Left ventricle myocardium inferior (tissue), 1 donor: ENCODE measurements around the gene RAB3GAP1. TPM values are rescaled to one million over a fixed set of nuclear protein-coding genes. Genes with fewer than 3 reads are reported as not detected.

Experiments used
- DNase-seq: peaks from one replicate; pipeline ENCODE4 v3.0.0-alpha.2; 2020
- H3K27ac ChIP-seq: fragments of 200-600 bp; replicated peaks from 2 replicates; pipeline ENCODE4 v1.8.0; 2021
- H3K27me3 ChIP-seq: fragments of 200-600 bp; 2 replicates; pipeline ENCODE4 v1.8.0; 2021; ENCODE audit warnings: low read depth
- H3K36me3 ChIP-seq: fragments of 200-600 bp; 2 replicates; pipeline ENCODE4 v1.8.0; 2021
- H3K4me1 ChIP-seq: fragments of 200-600 bp; 2 replicates; pipeline ENCODE4 v1.8.0; 2021
- H3K4me3 ChIP-seq: fragments of 200-600 bp; 2 replicates; pipeline ENCODE4 v1.8.0; 2021; ENCODE audit warnings: mild to moderate bottlenecking, moderate library complexity
- H3K9me3 ChIP-seq: fragments of 200-600 bp; replicated peaks from 2 replicates; pipeline ENCODE4 v1.8.0; 2021
- intact Hi-C: fragments of 100-400 bp; cut with micrococcal nuclease; formaldehyde crosslinking; loops from one replicate; pipeline ENCODE4 v1.11.0; 2022
- long read RNA-seq: library from polyadenylated mRNA; unstranded; transcript quantifications from one replicate; pipeline ENCODE4 v2.0.0, GENCODE V29; 2021
- total RNA-seq: library from RNA; stranded (reverse); fragmentation: NEBNext Ultra II Directional; extraction: Animal tissue kit (Norgen Biotek cat#: 25700); gene quantifications from one replicate; pipeline ENCODE4 v1.2.1, GENCODE V29; 2021
- TF ChIP-seq, protein P1 (sequence below): fragments of 200-600 bp; IDR thresholded peaks from 2 replicates; pipeline ENCODE4 v1.8.0; 2021; ENCODE audit warnings: antibody characterized with exemption, mild to moderate bottlenecking, borderline replicate concordance
- donor health status: DM: no; HTN: yes; CAD: no; lungs with severe emphysema.

The RAB3GAP1 gene
- 48.6 TPM for total RNA-seq
- long read RNA-seq, full-length matches to known transcripts = 22 of 42 reads
- long read RNA-seq, partial matches to known transcripts = 10 of 42 reads
- long read RNA-seq, other reads (novel, unspliced or antisense) = 10 of 42 reads

DNA sequence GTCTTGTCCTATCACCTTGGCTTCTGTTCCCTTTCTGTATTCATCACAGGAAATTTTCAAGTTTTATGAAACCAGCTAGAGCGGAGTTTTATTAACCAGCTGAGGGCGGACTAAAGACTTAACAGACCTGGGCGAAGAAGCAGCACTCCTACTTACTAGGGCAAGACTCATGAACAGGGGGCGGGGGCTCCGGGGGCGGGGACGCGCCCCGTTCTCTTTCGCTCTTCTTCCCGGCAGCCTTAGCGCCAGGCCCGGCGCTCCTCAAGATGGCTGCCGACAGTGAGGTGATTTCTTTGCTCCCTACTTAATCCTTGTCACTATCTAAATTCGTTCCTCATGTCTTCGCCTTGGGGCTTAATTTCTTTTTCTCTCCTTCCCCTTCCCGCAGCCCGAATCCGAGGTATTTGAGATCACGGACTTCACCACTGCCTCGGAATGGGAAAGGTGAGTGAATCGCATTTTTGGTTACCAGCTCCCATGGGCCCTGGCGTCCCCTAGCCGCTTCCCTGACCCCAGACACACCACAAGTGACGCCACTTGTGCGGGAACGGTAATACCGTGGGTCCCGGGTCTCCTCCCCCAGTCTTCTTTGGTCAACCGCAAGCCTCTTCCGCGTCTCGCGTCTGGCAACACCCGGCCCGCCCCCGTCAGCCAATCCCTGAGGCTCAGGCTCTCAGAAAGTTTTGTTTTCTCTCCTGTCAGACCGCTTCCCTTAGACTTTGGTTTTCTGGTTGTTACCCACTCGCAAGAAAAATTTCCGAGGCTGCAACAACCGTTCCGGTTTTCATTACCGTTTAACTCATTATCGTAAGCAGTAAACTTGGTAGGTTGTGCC is at the start of gene RAB3GAP1:
TSS of gene RAB3GAP1 (plus strand) at position 251 of the 835 bp plus-strand sequence. CDS start at position 267, 16 bp downstream.
- Histone ChIP-seq H3K27ac (peak within 1 kb of the TSS; percentile 94), H3K9me3 (no peaks in the 10 kb centered on the region), H3K27me3 (no peaks in the 10 kb centered on the region), H3K4me1 (peaks cover 71% of the 10 kb centered on the region), H3K4me3 (peak within 1 kb of the TSS; percentile 87), H3K36me3 (no peaks in the 10 kb centered on the region)
- TF ChIP-seq, protein P1, sequence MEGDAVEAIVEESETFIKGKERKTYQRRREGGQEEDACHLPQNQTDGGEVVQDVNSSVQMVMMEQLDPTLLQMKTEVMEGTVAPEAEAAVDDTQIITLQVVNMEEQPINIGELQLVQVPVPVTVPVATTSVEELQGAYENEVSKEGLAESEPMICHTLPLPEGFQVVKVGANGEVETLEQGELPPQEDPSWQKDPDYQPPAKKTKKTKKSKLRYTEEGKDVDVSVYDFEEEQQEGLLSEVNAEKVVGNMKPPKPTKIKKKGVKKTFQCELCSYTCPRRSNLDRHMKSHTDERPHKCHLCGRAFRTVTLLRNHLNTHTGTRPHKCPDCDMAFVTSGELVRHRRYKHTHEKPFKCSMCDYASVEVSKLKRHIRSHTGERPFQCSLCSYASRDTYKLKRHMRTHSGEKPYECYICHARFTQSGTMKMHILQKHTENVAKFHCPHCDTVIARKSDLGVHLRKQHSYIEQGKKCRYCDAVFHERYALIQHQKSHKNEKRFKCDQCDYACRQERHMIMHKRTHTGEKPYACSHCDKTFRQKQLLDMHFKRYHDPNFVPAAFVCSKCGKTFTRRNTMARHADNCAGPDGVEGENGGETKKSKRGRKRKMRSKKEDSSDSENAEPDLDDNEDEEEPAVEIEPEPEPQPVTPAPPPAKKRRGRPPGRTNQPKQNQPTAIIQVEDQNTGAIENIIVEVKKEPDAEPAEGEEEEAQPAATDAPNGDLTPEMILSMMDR = no peak
- intact Hi-C loops = no loop called here
- peak; percentile 73 for DNase-seq

DNA sequence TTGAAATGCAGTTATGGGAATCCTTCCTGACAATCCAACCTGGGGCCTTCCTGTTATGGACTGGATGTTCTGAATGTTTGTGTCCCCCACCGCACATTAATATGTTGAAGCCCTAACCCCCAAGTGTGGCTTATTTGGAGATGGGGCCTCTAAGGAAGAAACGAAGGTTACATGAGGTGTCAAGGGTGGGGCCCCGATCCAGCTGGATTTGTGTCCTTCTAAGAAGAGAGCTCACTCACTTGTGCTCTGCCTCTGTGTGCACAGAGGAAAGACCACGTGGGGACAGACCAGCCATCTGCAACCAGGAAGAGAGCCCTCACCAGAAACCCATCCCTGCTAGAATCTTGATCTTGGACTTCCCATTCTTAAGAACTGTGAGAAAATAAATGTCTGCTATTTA is 49.3 kb upstream of the RAB3GAP1 start:
- no peak for DNase-seq
- H3K4me3 ChIP-seq = no peak overlapping the region
- peaks cover 34% of the 10 kb centered on the region for H3K27me3 ChIP-seq
- TF ChIP-seq, protein P1 = no peak
- no peak overlapping the region for H3K27ac ChIP-seq
- intact Hi-C loops = loop anchor here (10.0 kb wide), 1 partner anchor 702 kb away; no protein-coding TSS in a partner anchor
- H3K4me1 ChIP-seq = peaks cover 7% of the 10 kb centered on the region
- H3K36me3 ChIP-seq = no peaks in the 10 kb centered on the region
- H3K9me3 ChIP-seq = no peaks in the 10 kb centered on the region

DNA sequence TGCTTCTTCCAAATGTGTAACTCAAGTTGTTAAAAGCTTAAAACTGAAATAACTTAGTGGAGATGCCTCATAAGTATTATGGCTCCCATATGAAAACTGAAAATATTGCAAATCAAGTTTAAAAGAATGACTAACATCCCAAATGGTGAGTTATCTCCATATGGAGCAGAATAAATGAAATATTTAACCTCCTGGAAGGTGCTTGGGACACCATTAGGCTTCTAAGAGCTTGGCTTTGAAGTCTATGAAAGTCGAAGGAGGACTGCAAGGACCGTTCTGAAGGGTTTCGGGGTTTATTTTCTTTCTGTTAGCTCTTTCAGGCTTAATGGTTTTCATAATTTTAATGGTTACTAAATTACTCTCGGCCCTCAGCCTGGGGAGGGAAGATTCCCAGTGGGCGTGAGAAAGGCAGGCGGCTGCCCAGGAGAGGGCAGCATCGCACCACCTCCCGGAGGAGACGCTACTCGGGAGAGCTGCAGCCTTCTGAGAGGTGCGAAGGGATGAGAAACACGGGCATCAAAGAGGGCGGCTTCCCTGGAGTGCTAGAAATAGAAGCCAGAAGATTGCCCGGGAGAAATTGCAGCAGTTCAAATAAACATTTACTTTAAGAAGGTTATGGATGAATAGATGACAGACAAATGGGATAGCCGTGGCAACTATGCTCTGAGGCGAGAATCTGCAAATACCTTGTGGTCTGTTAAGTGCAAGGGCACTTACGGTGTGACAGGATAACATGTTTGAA is 47.9 kb upstream of the RAB3GAP1 start:
- TF ChIP-seq, protein P1 = peak; percentile 93
- Histone ChIP-seq H3K9me3 (no peaks in the 10 kb centered on the region), H3K4me1 (peaks cover 7% of the 10 kb centered on the region), H3K27ac (no peak overlapping the region), H3K36me3 (no peaks in the 10 kb centered on the region), H3K27me3 (peaks cover 45% of the 10 kb centered on the region), H3K4me3 (no peak overlapping the region)
- peak; percentile 59 for DNase-seq
- intact Hi-C loops = loop anchor here (10.0 kb wide), 1 partner anchor 701 kb away; no protein-coding TSS in a partner anchor

GRCh38 chr2:135005753-135006152 is 46.3 kb upstream of the RAB3GAP1 start:
- Histone ChIP-seq H3K27ac (no peak overlapping the region), H3K4me3 (no peak overlapping the region), H3K9me3 (no peaks in the 10 kb centered on the region), H3K27me3 (peaks cover 45% of the 10 kb centered on the region), H3K4me1 (peaks cover 7% of the 10 kb centered on the region), H3K36me3 (no peaks in the 10 kb centered on the region)
- DNase-seq = no peak
- TF ChIP-seq, protein P1 = no peak
- intact Hi-C loops = loop anchor here (10.0 kb wide), 1 partner anchor 699 kb away; no protein-coding TSS in a partner anchor

DNA sequence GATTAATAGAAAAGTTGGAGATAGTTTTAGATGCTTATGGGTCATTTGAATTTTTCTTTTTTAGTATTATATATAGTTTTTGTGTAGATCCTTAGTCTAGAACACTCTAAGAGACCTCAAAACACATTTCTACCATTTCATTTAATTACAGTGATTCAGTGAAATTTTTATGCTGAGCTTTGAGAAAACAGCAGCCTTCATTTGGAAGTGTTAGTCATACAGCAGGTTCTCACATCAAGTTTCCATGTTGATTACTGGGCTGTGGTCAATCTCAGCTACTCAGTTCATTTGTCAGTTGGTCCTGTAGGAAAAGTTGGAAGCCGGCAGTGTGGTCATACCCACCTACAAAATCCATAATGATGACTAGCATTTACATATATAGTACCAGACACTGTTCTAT is 42.8 kb upstream of the RAB3GAP1 start:
- no peaks in the 10 kb centered on the region for H3K36me3 ChIP-seq
- intact Hi-C loops = loop anchor here (10.0 kb wide), 1 partner anchor 695 kb away; no protein-coding TSS in a partner anchor
- no peaks in the 10 kb centered on the region for H3K9me3 ChIP-seq
- peaks cover 48% of the 10 kb centered on the region for H3K27me3 ChIP-seq
- H3K4me3 ChIP-seq = no peak overlapping the region
- peaks cover 3% of the 10 kb centered on the region for H3K4me1 ChIP-seq
- no peak for DNase-seq
- TF ChIP-seq, protein P1 = no peak
- H3K27ac ChIP-seq = no peak overlapping the region
